NB4 (cell line): ENCODE measurements around the gene TMEM196.
"Not testable (repeated sequence)": the region's sequence is repeated elsewhere in the genome, so short reads cannot be mapped to it uniquely, and the experiment has no call there.

Experiments used
- DNase-seq: peaks from one replicate; pipeline ENCODE4 v3.0.0; 2010; ENCODE audit warnings: low read depth
- H3K4me3 ChIP-seq: one replicate; pipeline ENCODE4 v1.5.1; 2011; ENCODE audit warnings: mild to moderate bottlenecking, low read depth, low read length, moderate library complexity
- CTCF ChIP-seq: IDR thresholded peaks from one replicate; pipeline ENCODE4 v1.5.1; 2012; ENCODE audit warnings: low read depth, low read length
- MAX ChIP-seq: IDR thresholded peaks from 2 replicates; pipeline ENCODE4 v1.6.1; 2011; ENCODE audit warnings: low read depth, low read length
- MYC ChIP-seq: IDR thresholded peaks from 2 replicates; pipeline ENCODE4 v1.6.1; 2011; ENCODE audit warnings: low read depth, low read length
- POLR2A ChIP-seq: IDR thresholded peaks from 2 replicates; pipeline ENCODE4 v1.6.1; 2011; ENCODE audit warnings: mild to moderate bottlenecking; ENCODE audit not compliant: insufficient read length; ENCODE audit errors: extremely low read depth

TMEM196 gene

GRCh38 chr7:19690736-19691135 is 82.7 kb downstream of the TMEM196 start:
- no peak for DNase-seq
- TF ChIP-seq CTCF (no peak), MYC (no peak)
- H3K4me3 ChIP-seq, result no peak overlapping the region

GRCh38 chr7:19689130-19689529 is 84.3 kb downstream of the TMEM196 start:
- not testable (repeated sequence) for H3K4me3 ChIP-seq, DNase-seq

DNA sequence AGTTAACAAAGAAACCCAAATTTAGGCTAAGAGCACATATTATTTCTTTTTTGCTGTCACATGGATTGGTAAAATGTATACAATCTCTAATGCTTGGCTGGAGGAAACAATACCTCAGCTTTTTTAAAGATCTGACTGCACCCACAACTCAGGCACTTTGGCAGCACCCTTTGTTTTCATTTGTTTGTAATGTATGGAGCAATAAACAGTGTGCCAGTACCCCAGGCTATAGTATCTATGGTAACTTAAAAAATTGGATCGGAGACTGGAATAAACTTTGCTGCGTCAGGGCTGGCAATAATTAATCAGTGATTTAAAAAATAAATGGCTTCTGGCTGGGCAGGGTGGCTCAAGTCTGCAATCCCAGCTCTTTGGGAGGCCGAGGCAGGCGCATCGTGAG is 91.8 kb downstream of the TMEM196 start:
- H3K4me3 ChIP-seq, result no peak overlapping the region
- no peak for TF ChIP-seq MAX
- no peak for TF ChIP-seq CTCF
- no peak for TF ChIP-seq POLR2A
- no peak for TF ChIP-seq MYC
- DNase-seq, result no peak

- TF ChIP-seq MAX (peak; percentile 42; the same call in 1 of the 2 replicates), POLR2A (no peak), CTCF (no peak), MYC (0 out of 2 replicates have a peak, but pooled peaks have one; percentile 29)
- H3K4me3 ChIP-seq, result no peak overlapping the region
- DNase-seq, result peak; percentile 81
Observed at GRCh38 chr7:19677180-19677579, 96.2 kb downstream of the TMEM196 start.

- no peak for TF ChIP-seq CTCF
- TF ChIP-seq POLR2A, result no peak
- TF ChIP-seq MYC, result no peak
- no peak for TF ChIP-seq MAX
- no peak overlapping the region for H3K4me3 ChIP-seq
- no peak for DNase-seq
Observed at GRCh38 chr7:19675816-19676215, 97.6 kb downstream of the TMEM196 start.

DNA sequence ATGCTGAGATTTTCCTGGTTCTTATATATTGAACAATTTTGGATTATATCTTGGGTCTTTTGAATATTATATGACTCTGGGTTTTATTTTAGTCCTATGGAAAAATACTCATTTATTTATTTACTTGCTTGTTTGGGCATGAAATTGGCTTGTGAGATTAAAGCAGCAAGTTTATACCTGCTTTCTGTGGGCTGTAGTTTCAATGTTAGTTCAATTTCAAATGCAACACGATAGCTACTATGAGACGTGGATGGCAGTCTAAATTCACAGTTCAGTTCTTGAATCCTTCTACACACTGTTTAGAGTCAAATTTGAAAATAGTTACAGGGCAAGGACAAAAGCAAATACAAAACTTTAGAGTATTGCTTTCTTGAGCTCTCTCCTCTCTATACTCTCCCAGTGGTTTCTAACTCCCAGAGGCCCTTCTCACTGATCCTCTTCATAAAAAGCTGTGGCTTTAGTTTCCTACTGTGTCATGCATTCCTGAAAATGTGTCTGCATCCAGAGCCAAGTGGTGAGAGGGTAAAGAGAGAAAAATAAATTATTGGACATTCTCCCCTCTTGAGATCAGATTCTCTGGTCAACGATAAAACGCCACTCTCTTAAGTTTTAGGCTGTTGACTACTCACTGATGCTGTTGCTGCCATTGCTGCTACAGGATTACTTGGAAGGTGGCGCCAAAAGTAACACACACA is 99.0 kb downstream of the TMEM196 start:
- no peak for TF ChIP-seq POLR2A
- no peak for TF ChIP-seq MAX
- TF ChIP-seq MYC, result no peak
- TF ChIP-seq CTCF, result no peak
- no peak overlapping the region for H3K4me3 ChIP-seq
- peak; percentile 47 for DNase-seq
